Lower leg skin (tissue), 4 donors: ENCODE data around the gene CMTM4. TPM values are rescaled to one million over a fixed set of nuclear protein-coding genes. Genes with fewer than 3 reads are reported as not detected.

Experiments
- DNase-seq, 2 donors: peaks; one replicate each; pipeline ENCODE4 v3.0.0-alpha.2; 2019; ENCODE audit warnings: low spot score in 2 of 2
- H3K4me3 ChIP-seq: fragments of 200-600 bp; sonication (generic); 2 replicates; pipeline ENCODE4 v1.5.1; 2017; ENCODE audit warnings: mild to moderate bottlenecking, low read depth; ENCODE audit not compliant: poor library complexity, severe bottlenecking
- POLR2A ChIP-seq, 2 donors: fragments of 450-650 bp; IDR thresholded peaks; one replicate each; pipeline ENCODE4 v1.6.1; 2016 to 2017; ENCODE audit warnings: antibody characterized with exemption in 2 of 2, mild to moderate bottlenecking in 1 of 2, moderate library complexity in 1 of 2
- WGBS, 2 donors: methylation state at CpG; one replicate each; pipeline ENCODE4 v1.1.5; 2018; 5-methylcytosine and 5-hydroxymethylcytosine counted together
- intact Hi-C: fragments of 100-400 bp; cut with DNase I; formaldehyde crosslinking; loops from one replicate; pipeline ENCODE4 v1.15.0; 2023; ENCODE audit warnings: low total_unique reads
- total RNA-seq, 4 donors: library from RNA; depleted of rRNA; stranded (reverse); fragments of >200 nt; gene quantifications; one replicate each; pipeline ENCODE4 v1.1.0, GENCODE V29; 2016
- TF ChIP-seq, protein P1 (sequence below), 3 donors: fragments of 450-650 bp; IDR thresholded peaks; one replicate each; pipeline ENCODE4 v1.5.1; 2016; ENCODE audit warnings: antibody characterized with exemption in 3 of 3, mild to moderate bottlenecking in 3 of 3, moderate library complexity in 2 of 3

Gene CMTM4
- total RNA-seq, 4 donors from 2014 or later = 11.1 to 30.2 (median 22.5) TPM

DNA sequence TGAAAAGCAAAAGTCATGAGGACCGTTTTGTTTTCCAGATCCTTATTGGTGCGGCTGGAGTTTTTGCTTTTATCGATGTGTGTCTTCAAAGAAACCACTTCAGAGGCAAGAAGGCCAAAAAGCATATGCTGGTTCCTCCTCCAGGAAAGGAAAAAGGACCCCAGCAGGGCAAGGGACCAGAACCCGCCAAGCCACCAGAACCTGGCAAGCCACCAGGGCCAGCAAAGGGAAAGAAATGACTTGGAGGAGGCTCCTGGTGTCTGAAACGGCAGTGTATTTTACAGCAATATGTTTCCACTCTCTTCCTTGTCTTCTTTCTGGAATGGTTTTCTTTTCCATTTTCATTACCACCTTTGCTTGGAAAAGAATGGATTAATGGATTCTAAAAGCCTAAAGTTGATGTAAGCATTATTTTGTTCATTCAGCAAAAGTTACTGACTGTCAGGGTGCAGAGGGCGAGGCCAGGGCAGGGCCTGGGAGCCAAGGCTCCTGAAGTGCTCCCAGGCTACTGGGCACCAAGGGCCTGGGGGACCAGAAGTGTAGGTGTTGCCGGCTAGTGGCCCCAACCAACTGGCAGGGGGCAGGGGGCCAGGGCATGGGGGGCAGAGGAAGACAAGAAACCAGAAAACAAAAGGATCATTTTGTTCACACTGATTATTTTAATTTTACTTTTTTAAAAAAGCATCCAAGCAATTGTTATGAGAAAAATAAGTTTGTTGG lies 108.5 kb downstream of the CMTM4 start:
- H3K4me3 ChIP-seq = no peak overlapping the region
- intact Hi-C loops = loop anchor here (10.0 kb wide), 1 partner anchor 113 kb away; no protein-coding TSS in a partner anchor
- DNase-seq = no peak
- TF ChIP-seq, protein P1, sequence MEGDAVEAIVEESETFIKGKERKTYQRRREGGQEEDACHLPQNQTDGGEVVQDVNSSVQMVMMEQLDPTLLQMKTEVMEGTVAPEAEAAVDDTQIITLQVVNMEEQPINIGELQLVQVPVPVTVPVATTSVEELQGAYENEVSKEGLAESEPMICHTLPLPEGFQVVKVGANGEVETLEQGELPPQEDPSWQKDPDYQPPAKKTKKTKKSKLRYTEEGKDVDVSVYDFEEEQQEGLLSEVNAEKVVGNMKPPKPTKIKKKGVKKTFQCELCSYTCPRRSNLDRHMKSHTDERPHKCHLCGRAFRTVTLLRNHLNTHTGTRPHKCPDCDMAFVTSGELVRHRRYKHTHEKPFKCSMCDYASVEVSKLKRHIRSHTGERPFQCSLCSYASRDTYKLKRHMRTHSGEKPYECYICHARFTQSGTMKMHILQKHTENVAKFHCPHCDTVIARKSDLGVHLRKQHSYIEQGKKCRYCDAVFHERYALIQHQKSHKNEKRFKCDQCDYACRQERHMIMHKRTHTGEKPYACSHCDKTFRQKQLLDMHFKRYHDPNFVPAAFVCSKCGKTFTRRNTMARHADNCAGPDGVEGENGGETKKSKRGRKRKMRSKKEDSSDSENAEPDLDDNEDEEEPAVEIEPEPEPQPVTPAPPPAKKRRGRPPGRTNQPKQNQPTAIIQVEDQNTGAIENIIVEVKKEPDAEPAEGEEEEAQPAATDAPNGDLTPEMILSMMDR (IDR thresholded peaks at IDR 0.05) = no peak
- no peak for TF ChIP-seq POLR2A (IDR thresholded peaks at IDR 0.05)
- 66 to 68% methylated on average over 7 of the region's 7 CpGs for WGBS, 2 donors

DNA sequence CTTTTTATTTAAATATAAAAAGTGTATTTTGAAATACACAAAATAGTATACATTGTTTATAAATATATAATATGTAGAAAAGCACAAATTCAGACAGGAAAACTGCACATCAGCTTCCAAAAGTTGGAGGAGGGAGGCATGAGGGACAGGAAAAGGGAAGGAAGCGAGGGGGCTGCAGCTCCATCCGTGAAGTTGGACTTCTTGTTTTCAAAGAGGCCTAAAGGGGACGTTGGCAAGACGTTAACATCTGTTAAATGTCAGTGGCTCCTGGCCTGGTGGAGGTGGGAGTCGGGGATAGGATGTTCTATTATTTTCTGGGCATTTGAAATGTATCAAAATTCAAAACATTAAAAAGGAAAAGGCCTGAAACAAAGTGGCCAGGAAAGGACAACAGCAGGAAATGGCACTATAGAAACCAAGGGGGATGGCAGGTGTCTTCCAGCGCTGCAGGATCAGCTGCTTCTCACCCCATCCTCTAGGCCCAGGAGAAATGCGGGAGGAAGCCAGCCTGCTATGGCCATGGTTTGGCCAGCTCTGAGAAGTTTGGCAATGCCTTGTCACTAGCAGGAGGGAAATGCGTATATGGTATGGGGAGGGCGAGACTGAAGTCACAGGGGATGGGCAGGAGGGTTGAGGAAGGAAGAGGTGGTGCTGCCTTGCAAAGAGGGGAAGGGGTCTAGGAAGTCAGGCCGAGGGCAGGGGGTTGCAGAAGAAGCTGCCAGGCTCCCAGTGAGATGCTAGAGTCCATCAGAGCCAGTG lies 110.9 kb downstream of the CMTM4 start:
- no peak for TF ChIP-seq POLR2A (IDR thresholded peaks at IDR 0.05)
- TF ChIP-seq, protein P1 (IDR thresholded peaks at IDR 0.05) = no peak
- intact Hi-C loops = loop anchor here (10.0 kb wide), 1 partner anchor 111 kb away; no protein-coding TSS in a partner anchor
- no peak overlapping the region for H3K4me3 ChIP-seq
- WGBS, 2 donors = 74 to 75% methylated on average over 10 of the region's 10 CpGs
- DNase-seq = no peak

DNA sequence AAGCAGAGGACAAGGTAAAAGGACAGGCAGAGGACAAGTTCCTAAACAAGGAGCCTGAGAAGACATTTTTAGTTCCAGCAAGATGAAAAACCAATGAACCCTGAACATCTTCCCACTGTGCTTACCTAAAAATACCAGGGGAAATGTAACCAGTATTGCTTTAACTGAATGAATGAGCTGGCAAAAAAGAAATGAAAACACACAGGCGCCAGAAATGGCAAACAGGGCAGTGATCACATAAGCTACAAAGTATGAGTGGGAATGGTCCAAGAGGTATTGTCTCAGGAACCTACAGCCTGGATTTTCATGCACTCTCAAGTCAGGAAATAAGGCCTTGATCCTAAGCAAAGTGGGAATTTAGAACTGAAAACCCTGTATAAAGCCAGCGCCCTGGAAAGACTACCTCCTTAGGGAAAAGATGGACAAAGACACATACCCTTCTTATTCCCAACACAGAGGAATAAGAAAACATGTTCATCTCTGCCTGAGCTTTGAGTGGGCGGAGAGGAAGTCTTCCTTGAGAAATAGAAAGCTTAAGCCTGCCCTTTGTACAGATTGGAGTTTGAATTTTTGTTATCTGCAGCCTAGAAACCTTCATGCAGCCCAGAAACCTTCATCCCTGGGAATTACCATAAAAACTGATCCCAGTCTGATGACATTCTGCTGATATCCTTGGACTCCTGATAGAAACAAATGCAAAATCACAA lies 115.1 kb downstream of the CMTM4 start:
- TF ChIP-seq, protein P1 (IDR thresholded peaks at IDR 0.05) = no peak
- no peak for TF ChIP-seq POLR2A (IDR thresholded peaks at IDR 0.05)
- H3K4me3 ChIP-seq = no peak overlapping the region
- 47 to 79% methylated on average over 3 of the region's 3 CpGs for WGBS, 2 donors
- no peak for DNase-seq
- intact Hi-C loops = loop anchor here (10.0 kb wide), 1 partner anchor 107 kb away; no protein-coding TSS in a partner anchor

DNA sequence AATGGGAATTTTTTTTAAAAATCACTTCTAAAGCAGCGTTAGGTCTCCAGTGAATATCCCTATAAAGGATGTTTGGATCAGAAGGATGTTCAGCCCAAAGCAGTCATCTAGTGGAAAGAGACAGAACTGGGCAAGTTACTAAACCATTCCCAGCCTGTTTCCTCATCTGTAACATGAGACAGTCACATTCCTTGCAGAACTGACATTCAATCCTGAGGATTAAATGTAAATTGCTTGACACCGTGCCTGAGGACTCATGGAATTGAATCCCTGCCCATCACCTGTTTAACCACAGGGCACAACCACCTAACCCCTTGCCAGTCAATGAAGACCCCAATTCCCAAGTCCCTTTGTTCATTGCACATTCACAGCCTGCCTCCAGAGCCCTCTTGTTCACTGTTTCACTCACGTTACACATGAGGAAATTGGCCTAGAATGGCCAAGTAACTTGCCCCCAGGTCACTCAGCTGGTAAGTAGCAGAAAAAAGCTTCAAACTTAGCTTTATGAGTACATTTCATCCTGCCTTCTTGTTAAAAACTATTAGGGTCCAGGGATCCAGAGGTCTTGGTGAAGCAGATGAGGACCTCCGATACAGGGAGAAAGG lies 115.8 kb downstream of the CMTM4 start:
- H3K4me3 ChIP-seq = no peak overlapping the region
- WGBS, 2 donors = 72 to 73% methylated on average over 4 of the region's 4 CpGs
- intact Hi-C loops = loop anchor here (10.0 kb wide), 1 partner anchor 106 kb away; no protein-coding TSS in a partner anchor
- TF ChIP-seq, protein P1 (IDR thresholded peaks at IDR 0.05) = no peak
- TF ChIP-seq POLR2A (IDR thresholded peaks at IDR 0.05) = no peak
- DNase-seq = no peak
